HG02943 (cell line): ENCODE results near the gene SYT1.

Experiments
- ATAC-seq: cut with Tn5 transposase; IDR thresholded peaks from one replicate; pipeline ENCODE4 v1.9.1; 2021; ENCODE audit warnings: mild to moderate bottlenecking, low read depth, moderate library complexity; ENCODE audit not compliant: unreplicated experiment

The SYT1 gene

DNA sequence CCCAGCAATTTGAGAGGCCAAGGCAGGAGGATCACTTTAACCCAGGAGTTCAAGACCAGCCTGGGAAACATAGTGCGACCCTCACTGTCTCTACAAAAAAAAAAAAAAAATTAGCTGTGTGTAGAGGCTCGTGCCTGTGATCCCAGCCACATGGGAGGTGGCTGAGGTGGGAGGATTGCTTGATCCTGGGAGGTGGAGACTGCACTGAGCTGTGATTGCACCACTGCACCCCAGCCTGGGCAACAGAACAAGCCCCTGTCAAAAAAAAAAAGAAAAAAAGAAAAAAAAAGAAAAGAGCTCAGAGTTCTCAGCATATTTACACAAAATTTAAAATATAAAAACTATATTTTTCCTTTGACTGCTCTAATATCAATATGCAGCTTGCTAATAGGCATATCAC lies 260.8 kb downstream of the SYT1 start:
- ATAC-seq: no peak

GRCh38 chr12:79127271-79127751 lies 262.7 kb downstream of the SYT1 start:
- ATAC-seq: peak; percentile 87

- ATAC-seq: no peak
These were observed 264.4 kb downstream of the SYT1 start for GRCh38 chr12:79128956-79129355.

DNA sequence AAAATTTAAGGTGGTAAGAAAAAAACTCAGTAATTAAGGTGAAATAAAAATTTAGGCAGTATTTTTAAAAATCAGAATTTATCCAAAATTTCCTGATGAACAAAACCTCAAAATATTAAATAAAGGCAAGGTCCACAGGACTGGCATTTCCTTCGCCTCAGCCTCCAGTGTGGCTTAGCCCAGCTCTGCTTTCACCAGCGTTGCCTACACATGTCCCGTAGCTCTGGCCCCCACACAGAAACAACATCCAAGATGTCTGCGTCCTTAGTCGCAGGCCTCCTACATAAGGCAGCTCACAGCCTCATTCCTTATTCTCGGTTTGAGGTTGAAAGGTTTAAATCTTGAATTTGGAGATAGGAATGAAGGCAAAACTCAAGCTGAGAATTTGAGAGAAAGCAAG lies 274.3 kb downstream of the SYT1 start:
- no peak for ATAC-seq

DNA sequence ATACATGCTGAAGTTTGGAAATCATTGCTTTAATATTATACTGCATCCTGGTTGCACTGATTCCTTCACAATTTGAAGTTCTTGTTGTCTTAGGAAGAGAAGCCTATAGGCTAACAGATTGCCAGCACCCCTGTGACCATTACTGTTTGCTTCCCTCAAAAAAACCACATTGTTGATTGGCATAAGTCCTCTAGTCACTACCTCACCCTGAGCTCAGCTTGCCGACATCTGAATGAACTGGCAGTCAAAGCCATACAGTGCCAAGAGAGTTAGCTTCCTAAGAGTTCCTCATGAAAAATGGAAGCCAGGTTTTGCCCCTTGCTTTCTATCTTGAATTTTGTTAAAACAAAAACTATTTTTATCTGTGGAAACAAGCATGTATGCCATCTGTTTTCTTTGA lies 276.1 kb downstream of the SYT1 start:
- no peak for ATAC-seq

GRCh38 chr12:79141776-79142175 lies 277.2 kb downstream of the SYT1 start:
- ATAC-seq: no peak

DNA sequence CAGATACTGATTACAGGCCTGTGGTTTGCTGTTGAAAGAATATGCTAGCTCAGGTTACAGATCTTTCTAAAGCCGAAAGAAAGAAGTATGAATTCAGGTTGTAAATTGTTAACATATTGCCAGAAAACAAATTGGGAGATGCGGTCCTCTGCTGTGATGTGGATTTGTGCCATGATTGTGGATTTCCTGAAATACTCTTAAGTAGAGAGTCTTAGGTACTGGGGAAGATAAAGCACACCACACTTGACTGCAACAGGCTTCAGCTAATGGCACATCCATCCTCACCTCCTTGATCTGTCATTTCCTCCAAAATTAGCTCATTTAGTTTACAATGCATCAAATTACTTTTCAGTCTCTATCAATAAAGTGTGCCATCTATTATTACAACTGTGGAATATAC lies 279.2 kb downstream of the SYT1 start:
- ATAC-seq: no peak

DNA sequence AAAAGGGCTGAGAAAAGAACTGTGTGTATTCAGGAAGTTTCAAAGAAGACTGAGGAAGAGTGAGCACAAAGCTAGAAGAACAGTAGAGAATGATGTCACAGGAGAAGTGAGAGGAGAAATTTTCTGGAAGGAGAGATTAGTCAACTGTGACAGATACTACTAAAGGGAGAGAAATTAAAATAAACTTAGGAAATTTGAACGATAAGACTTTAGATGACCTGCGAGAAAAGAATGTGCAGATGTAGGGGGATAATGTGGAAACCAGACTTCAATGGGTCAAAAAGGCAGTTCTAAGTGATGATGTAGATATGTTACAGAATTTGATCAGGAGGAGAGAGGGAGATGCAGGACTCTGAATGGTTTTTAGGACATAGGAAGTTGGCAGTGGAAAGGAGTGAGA lies 287.4 kb downstream of the SYT1 start:
- no peak for ATAC-seq

DNA sequence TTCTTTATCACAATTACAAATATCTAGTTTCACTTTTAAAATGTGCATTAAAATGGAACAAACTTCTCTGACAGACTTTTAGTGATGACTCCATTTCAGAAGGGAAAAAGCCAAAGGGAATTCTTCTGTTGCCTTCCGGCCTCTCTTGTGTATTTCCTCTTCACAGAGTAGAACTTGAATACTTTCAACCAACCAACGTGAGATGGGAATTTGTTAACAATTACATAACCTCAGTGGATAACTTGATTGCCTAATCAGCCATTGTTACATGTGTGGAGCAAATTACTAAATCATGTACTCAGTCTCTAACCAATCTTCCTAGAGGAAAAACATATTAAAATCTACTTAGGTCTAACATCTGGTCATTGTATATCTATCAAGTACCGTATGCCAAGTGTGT lies 291.1 kb downstream of the SYT1 start:
- no peak for ATAC-seq

- ATAC-seq: no peak
These were observed 292.4 kb downstream of the SYT1 start for GRCh38 chr12:79156846-79157463.

DNA sequence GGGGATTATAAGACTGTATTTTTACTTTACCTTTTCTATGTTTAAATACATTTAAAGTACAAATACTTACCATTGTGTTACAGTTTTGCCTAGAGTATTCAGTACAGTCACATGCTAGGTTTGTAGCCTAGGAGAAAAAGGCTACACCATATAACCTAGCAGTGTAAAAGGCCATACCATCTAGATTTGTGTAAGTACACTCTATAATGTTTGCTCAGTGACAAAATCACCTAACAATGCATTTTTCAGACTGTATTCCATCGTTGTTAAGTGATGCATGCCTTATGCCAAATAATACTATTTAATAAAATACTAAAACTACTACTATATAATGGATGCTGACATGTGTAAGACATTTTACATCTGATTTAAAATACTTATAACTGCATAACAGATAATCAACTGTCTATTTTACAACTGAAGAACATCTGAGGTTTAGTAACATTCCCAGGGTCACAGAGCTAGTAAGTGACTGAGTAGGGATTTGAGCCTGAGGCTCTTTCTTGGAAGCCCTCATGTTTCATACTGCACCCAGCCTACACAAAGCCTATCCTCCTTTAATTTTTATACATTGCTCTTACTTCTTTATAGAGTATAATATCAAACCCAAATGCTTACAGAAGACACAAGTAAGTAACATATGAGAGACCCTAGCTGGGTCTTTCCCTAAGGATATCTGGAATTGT lies 296.8 kb downstream of the SYT1 start:
- no peak for ATAC-seq

DNA sequence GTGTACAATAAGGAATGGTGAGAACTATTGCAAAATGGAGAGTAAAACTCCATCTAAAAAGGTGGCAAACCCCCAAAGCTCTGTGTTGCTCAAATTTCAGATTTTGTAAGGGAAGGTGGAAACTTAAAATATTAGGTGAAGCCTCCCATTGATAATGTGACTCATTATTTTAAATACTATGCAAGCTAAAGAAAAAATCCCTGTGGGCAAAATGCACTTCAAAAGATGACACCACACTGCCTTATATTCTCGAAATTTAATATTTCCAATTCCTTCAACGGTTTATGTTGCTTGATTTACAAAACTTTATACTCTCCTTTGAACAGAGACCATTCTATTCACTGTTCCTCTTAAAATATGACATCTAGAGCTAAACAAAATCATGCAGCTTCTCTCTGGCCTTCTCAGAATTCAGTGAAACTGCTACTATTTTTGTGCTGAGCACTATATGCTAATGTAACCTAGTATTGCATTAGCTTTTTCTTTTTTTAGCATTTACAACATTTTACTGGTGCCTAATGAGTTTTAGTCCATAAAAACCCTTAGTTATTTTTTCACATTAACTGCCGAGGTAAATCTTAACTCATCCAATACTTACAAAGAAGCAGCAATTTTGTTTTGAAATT lies 297.7 kb downstream of the SYT1 start:
- no peak for ATAC-seq

DNA sequence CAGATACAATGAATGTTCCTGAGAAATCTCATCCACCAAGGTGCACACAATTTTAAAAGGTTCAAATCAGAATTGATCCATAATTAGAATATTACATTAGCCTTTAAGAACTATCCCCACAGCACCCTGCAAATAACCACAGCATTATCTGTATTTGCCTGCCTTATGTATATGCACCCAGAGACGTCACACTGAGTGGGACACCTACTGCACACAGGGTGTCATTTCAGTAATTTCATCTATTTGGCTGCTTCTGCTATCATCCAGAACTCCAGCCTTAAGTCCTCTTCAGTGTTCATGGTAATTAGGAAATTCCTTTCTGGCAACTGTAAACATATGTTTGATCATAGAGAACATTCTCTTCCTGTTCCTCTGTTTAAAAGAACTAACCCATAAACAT lies 298.4 kb downstream of the SYT1 start:
- ATAC-seq: no peak

DNA sequence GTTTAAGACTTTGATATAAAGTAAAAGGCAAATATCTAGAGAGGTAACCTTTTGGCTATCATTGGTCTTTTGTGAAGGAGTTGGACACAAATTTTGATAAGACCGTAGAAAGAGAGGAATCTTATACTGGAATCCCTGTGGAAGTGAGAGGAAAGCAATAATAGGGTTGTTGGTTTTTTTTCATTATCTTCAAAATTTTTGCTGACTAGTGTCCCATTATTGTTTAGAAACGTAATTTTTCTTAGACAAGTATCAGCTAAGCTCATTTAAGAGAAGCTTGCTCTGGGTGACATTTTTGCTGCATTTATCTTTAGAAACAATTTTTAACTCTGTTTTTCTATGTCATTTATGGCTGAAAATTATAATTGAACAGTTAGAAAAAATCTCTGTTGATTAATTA lies 300.3 kb downstream of the SYT1 start:
- ATAC-seq: no peak

DNA sequence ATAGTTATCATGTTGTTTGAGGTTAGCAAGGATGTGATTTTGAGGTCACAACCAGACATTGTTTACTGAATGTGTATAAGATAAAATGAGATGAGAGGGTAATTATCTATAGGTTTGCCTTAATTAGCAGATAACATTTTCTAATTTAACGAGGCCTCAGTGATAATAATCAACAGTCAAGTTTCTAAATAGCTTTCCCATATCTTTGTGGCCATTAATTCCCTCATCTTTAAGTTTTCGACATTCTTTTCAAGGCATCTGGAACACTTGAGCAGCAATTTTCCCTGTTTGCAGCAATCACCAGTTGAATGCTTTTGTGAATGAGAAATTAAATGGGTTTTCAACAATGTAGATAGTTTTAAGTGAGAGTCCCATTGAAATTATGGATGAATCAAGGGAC lies 304.1 kb downstream of the SYT1 start:
- no peak for ATAC-seq

DNA sequence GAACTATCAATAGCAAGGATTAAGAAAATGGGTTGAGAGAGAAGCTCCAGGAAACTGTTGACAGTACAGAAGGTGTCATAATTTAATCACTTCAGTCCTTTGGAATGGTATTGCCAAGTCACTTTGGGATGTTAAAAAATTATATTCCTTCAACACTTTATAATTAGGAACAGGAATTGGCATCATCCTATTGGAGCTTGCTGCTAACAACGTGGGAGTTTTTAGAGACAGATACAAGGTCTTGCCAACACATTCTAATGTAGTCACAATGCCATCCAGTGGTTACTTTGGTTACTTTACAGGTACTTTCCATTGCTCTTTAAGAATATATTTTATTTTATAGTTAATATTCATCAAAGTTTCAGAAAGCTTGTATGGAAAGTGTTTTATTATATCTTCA lies 310.1 kb downstream of the SYT1 start:
- ATAC-seq: peak; percentile 77

GRCh38 chr12:79183003-79183402 lies 318.4 kb downstream of the SYT1 start:
- no peak for ATAC-seq

DNA sequence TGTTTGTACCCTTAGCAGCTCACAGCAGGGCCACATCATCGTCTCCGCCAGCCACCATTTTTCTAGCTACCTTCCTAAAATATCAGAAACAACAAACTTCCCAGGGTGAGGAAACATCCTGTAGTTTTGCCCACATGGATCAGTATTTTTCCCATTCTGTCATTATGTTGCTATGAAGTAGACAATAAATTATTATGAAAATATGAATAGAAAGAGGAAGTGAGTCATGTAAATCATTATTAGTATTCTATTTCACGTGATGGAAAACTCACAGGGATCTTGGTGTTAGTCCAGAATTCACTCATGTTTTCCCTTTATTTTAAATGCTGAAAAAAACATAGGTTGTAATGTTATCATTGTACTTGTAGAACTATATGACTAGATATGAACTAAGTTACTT lies 319.4 kb downstream of the SYT1 start:
- ATAC-seq: no peak

GRCh38 chr12:79186506-79186905 lies 321.9 kb downstream of the SYT1 start:
- ATAC-seq: no peak

DNA sequence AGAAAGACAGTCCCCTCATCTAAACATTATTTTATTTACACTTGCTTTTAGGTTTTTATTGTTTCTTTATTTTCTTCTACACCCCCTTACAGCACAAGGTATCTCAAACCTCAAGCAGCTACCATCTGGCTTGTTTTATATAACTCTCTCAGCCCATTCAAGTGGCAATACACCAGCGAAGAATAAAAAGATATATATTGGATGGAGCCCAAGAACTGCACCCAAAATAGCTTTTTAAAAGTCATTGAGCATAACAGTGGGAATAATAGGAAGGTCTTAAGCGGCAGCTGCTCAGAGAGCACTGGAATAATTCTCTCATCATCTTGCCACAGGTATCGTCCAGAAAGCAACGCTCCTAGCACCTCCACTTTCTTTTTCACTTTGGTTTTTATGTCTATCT lies 322.5 kb downstream of the SYT1 start:
- ATAC-seq: no peak

GRCh38 chr12:79191391-79191790 lies 326.8 kb downstream of the SYT1 start:
- no peak for ATAC-seq

- no peak for ATAC-seq
These were observed 330.0 kb downstream of the SYT1 start for GRCh38 chr12:79194595-79194994.
